ENCODE measurements around the gene CSTPP1. TPM values are rescaled to one million over a fixed set of nuclear protein-coding genes. Genes with fewer than 3 reads are reported as not detected.

CSTPP1 gene
- 35.8 and 55.9 TPM in 2 replicates for total RNA-seq

GRCh38 chr11:46936138-46937110 lies at the start of gene CSTPP1:
Gene CSTPP1, plus strand, starts transcription at chr11:46936761. Its CDS starts 45 bp downstream, at chr11:46936806.

GRCh38 chr11:46918083-46918787 lies 18.3 kb upstream of the CSTPP1 start, which contains the start of gene LRP4:
Gene LRP4, minus strand, starts transcription at chr11:46918550. Its CDS starts 171 bp downstream, at chr11:46918379.

GRCh38 chr11:47176328-47177228 lies 240.0 kb downstream of the CSTPP1 start, which contains the start of gene ARFGAP2:
Gene ARFGAP2, minus strand, starts transcription at chr11:47176879. Its CDS starts 26 bp downstream, at chr11:47176853.

GRCh38 chr11:47186076-47186699 lies 249.6 kb downstream of the CSTPP1 start, which contains the start of gene PACSIN3:
Gene PACSIN3, minus strand, starts transcription at chr11:47186434. Its CDS starts 3,707 bp downstream, at chr11:47182727.

Other genes with a start within 250 kb of the CSTPP1 start
- gene ARHGAP1, start 236.1 kb upstream of the CSTPP1 start, total RNA-seq: 44.1 and 49.6 TPM in 2 replicates
- 9.2 and 11.2 TPM in 2 replicates for gene ZNF408, start 235.7 kb upstream of the CSTPP1 start, total RNA-seq
- not detected in 2 replicates for gene F2, start 217.5 kb upstream of the CSTPP1 start, total RNA-seq
- 57.9 and 81.9 TPM in 2 replicates for gene CKAP5, start 90.5 kb upstream of the CSTPP1 start, total RNA-seq
- gene LRP4, start 18.2 kb upstream of the CSTPP1 start, total RNA-seq: 0.53 and 1.4 TPM in 2 replicates
- gene ARFGAP2, start 240.1 kb downstream of the CSTPP1 start, total RNA-seq: 134 and 172 TPM in 2 replicates
- gene PACSIN3, start 249.7 kb downstream of the CSTPP1 start, total RNA-seq: 32.8 and 33.7 TPM in 2 replicates